Measurements from ENCODE around the gene BBIP1.

Gene BBIP1

GRCh38 chr10:110871298-110872084 lies 47.5 kb downstream of the BBIP1 start, which contains the start of gene PDCD4:
PDCD4 (plus strand) TSS chr10:110871928; CDS start chr10:110876028, 4,100 bp downstream.
- peak within 1 kb of the TSS; percentile 99 for H3K4me2 ChIP-seq (ENCODE audit: low read length)
- peaks cover 78% of the 10 kb centered on the region for H3K4me1 ChIP-seq (ENCODE audit: insufficient read depth, low read length, severe bottlenecking)
- TF ChIP-seq CTCF (IDR thresholded peaks at IDR 0.05; ENCODE audit: low read length): no peak
- no peak for TF ChIP-seq EZH2 (IDR thresholded peaks at IDR 0.05; ENCODE audit: borderline replicate concordance, low read length)
- peaks cover 41% of the 10 kb centered on the region for H3K79me2 ChIP-seq (ENCODE audit: insufficient read depth, low read length)
- peak within 1 kb of the TSS; percentile 96 for H3K9ac ChIP-seq (ENCODE audit: low read length)
- peak within 1 kb of the TSS; percentile 98 for H3K27ac ChIP-seq (ENCODE audit: low read depth, low read length, poor library complexity, severe bottlenecking)
- H3K9me2 ChIP-seq (ENCODE audit: low read depth, low read length): no peaks in the 10 kb centered on the region
- no peaks in the 10 kb centered on the region for H3K9me3 ChIP-seq (ENCODE audit: low read length)
- peaks cover 4% of the 10 kb centered on the region; the same call in 1 of the 2 replicates for H3F3A ChIP-seq (ENCODE audit: insufficient read depth, low read length)
- no peak within 1 kb of the TSS for H2AFZ ChIP-seq (ENCODE audit: low read length)
- H3K4me3 ChIP-seq (ENCODE audit: low read depth, low read length, poor library complexity, severe bottlenecking): peak within 1 kb of the TSS; percentile 88
- no peaks in the 10 kb centered on the region for H3K27me3 ChIP-seq (ENCODE audit: insufficient read depth, low read length)
- peaks cover 17% of the 10 kb centered on the region for H3K36me3 ChIP-seq (ENCODE audit: insufficient read depth, low read length)
- H4K20me1 ChIP-seq (ENCODE audit: insufficient read depth, low read length): no peaks in the 10 kb centered on the region

- H3K79me2 ChIP-seq (ENCODE audit: insufficient read depth, low read length): peaks cover 34% of the 10 kb centered on the region
- no peaks in the 10 kb centered on the region for H4K20me1 ChIP-seq (ENCODE audit: insufficient read depth, low read length)
- H3K9me3 ChIP-seq (ENCODE audit: low read length): no peaks in the 10 kb centered on the region
- TF ChIP-seq EZH2 (IDR thresholded peaks at IDR 0.05; ENCODE audit: borderline replicate concordance, low read length) (no peak), CTCF (IDR thresholded peaks at IDR 0.05; ENCODE audit: low read length) (no peak)
- H3K36me3 ChIP-seq (ENCODE audit: insufficient read depth, low read length): peaks cover 11% of the 10 kb centered on the region
- no peaks in the 10 kb centered on the region for H3K27me3 ChIP-seq (ENCODE audit: insufficient read depth, low read length)
- peak overlapping the region; percentile 98 for H3K27ac ChIP-seq (ENCODE audit: low read depth, low read length, poor library complexity, severe bottlenecking)
- H3K9ac ChIP-seq (ENCODE audit: low read length): peak overlapping the region; percentile 96
- no peaks in the 10 kb centered on the region for H3K9me2 ChIP-seq (ENCODE audit: low read depth, low read length)
- H3K4me2 ChIP-seq (ENCODE audit: low read length): peak overlapping the region; percentile 99
- H3K4me1 ChIP-seq (ENCODE audit: insufficient read depth, low read length, severe bottlenecking): peaks cover 78% of the 10 kb centered on the region
- peak overlapping the region; percentile 88 for H3K4me3 ChIP-seq (ENCODE audit: low read depth, low read length, poor library complexity, severe bottlenecking)
- H3F3A ChIP-seq (ENCODE audit: insufficient read depth, low read length): peaks cover 4% of the 10 kb centered on the region; the same call in 1 of the 2 replicates
- H2AFZ ChIP-seq (ENCODE audit: low read length): no peak overlapping the region
Measured at GRCh38 chr10:110870823-110871297, 48.1 kb downstream of the BBIP1 start.

GRCh38 chr10:110868981-110869380 lies 50.0 kb downstream of the BBIP1 start:
- Histone ChIP-seq H3K9me2 (ENCODE audit: low read depth, low read length) (no peaks in the 10 kb centered on the region), H2AFZ (ENCODE audit: low read length) (no peak overlapping the region), H3K9me3 (ENCODE audit: low read length) (no peaks in the 10 kb centered on the region), H3K79me2 (ENCODE audit: insufficient read depth, low read length) (peaks cover 16% of the 10 kb centered on the region), H3K9ac (ENCODE audit: low read length) (peak overlapping the region; percentile 62), H3K4me3 (ENCODE audit: low read depth, low read length, poor library complexity, severe bottlenecking) (peak overlapping the region; percentile 22), H3K36me3 (ENCODE audit: insufficient read depth, low read length) (peaks cover 5% of the 10 kb centered on the region; the same call in 1 of the 2 replicates), H3K27me3 (ENCODE audit: insufficient read depth, low read length) (no peaks in the 10 kb centered on the region), H3F3A (ENCODE audit: insufficient read depth, low read length) (peaks cover 4% of the 10 kb centered on the region; the same call in 1 of the 2 replicates), H3K4me2 (ENCODE audit: low read length) (peak overlapping the region; percentile 57), H3K4me1 (ENCODE audit: insufficient read depth, low read length, severe bottlenecking) (peaks cover 78% of the 10 kb centered on the region), H4K20me1 (ENCODE audit: insufficient read depth, low read length) (no peaks in the 10 kb centered on the region), H3K27ac (ENCODE audit: low read depth, low read length, poor library complexity, severe bottlenecking) (peak overlapping the region; percentile 98)
- no peak for TF ChIP-seq CTCF (IDR thresholded peaks at IDR 0.05; ENCODE audit: low read length)
- TF ChIP-seq EZH2 (IDR thresholded peaks at IDR 0.05; ENCODE audit: borderline replicate concordance, low read length): no peak

Data from OCI-LY1 (cell line).